Fibroblast of skin of abdomen (primary cell): Measurements from ENCODE around the gene SDF2L1. TPM values are rescaled to one million over a fixed set of nuclear protein-coding genes. Genes with fewer than 3 reads are reported as not detected.
"Not testable (repeated sequence)": the region's sequence is repeated elsewhere in the genome, so short reads cannot be mapped to it uniquely, and the experiment has no call there.

Source experiments
- DNase-seq: peaks from one replicate; pipeline ENCODE4 v3.0.0-alpha.2; 2013
- polyA plus RNA-seq, 2 experiments: library from polyadenylated mRNA; unstranded; fragments of 120-200 nt; gene quantifications; one replicate each; pipeline ENCODE4 v1.2.1, GENCODE V29; 2013; ENCODE audit not compliant: insufficient read length in 2 of 2

Gene SDF2L1, protein sequence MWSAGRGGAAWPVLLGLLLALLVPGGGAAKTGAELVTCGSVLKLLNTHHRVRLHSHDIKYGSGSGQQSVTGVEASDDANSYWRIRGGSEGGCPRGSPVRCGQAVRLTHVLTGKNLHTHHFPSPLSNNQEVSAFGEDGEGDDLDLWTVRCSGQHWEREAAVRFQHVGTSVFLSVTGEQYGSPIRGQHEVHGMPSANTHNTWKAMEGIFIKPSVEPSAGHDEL
- polyA plus RNA-seq (2013, experiment 1 of 2; ENCODE audit: insufficient read length) = 33.9 TPM
- 33.6 TPM for polyA plus RNA-seq (2013, experiment 2 of 2; ENCODE audit: insufficient read length)

- DNase-seq = peak; percentile 99
Measured at GRCh38 chr22:21641789-21642583, at the start of gene SDF2L1. SDF2L1 (plus strand) TSS chr22:21642302; CDS start chr22:21642337, 35 bp downstream.

- DNase-seq = no peak
Measured at GRCh38 chr22:21592422-21592821, 49.7 kb upstream of the SDF2L1 start.

DNA sequence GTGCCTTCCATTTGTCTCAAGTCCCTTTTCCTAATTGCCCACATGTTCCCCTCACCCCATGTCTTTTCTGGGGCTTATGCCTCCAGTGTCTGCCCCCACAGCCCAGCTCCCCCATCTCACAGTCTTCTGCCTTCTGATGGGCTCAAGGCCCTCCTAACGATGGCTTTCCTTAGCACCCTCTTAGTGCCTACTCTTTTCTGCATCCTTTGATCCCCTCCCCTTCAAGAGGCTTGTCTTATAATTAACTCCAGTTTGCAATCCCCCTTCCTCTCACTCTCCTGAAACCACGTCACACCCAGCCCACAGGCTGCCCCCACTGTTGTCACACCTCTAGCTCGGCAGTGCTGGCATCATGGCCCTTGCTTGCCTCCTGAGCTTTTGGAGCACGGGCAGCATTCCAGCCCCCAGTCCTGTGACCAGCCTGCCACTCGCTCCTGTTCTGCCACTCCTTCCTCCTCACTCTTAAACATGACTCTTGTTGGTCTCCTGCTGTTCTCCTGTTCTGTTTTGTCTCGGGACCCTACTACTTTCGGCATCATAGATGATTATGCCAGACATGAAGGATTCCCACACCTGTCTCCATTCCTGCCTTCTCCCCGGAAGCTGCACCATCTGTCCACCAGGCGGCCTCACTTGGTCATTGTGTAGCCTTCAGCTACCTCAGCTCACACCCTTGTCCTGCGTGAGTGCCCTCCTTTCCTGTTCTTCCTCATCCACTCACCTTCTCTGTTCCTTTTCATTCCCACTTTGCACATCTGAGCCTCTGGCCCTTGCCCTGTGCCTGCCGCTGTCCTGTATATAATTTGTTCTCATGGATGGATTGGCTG, 48.5 kb upstream of the SDF2L1 start:
- no peak for DNase-seq

DNA sequence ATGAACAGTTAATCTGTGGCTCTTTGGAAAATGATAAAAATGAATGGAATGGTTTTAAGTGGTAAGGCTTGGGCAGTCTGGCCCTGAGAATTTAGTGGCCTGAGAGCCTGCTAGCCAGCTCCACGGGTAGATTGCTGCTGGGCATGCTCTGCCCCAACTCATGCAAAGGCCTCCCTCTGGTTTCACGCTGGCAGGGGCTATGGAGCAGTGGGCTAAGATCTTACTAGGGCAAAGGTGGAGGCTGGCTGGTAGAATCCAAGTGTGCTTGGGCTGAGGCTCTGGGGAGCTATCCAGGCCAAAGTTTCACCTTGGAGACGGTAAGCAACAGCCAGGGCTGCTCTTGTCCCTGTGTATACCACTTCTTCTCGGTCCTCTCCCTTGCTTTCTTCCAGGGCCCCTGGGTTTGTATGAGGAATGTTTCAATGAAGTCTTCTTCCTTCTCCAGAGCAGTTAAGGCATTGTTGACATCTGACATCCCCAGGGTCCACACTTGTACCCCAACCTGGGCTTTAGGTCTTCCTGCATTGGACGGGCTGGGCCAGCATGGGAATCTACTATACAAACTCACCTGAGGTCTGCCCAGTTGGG, 47.1 kb upstream of the SDF2L1 start:
- no peak for DNase-seq

GRCh38 chr22:21596356-21597135, 45.6 kb upstream of the SDF2L1 start:
- not testable (repeated sequence) for DNase-seq

GRCh38 chr22:21598302-21598701, 43.8 kb upstream of the SDF2L1 start:
- no peak for DNase-seq

GRCh38 chr22:21599053-21599893, 42.8 kb upstream of the SDF2L1 start:
- DNase-seq = no peak

DNA sequence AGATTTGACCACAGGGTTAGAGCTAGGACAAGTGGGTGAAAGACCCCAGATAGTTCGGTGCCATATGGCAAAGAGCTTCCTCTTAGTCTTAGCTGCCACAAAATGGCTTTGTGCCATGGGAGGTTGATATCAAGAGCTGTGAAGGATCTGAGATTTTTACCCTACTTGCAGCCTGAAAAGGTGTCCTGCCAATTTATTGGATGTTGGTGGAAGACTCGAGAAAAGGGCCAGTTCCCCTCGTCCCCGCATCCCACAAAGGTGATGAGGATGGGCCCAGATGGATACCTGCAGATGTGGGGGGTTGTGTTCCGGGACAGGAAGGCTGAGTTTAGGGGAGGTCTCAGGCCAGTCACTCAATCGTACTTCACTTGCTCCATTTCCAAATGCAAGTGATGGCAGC, 39.5 kb upstream of the SDF2L1 start:
- no peak for DNase-seq

GRCh38 chr22:21603973-21604372, 38.1 kb upstream of the SDF2L1 start:
- no peak for DNase-seq

DNA sequence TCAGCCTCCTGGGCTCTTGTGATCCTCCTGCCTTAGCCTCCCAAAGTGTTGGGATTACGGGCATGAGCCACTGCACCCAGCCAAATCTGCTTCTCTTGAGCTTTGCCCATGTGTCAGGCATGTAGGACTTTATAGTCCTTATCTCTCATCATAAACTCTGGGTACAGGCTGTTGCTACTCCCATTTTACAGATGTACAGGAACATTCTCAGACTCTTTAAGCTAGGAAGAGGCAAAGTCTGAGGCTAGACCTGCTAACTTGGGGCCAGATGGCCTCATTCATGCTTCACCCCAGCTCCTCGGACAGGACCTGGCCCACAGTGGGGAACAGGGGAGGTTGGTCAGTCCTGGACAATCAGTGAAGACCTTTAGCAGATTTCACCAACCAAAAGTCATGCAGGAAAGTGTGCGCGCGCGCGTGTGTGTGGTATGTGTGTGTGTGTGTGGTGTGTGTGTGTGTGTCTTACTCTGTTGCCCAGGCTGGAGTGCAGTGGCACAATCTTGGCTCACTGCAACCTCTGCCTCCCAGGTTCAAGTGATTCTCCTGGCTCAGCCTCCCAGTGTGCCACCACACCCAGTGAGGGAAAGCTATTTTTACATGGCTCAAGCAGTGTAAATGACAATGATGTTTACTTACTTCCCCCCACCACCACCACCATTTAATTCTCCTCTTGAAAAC, 36.1 kb upstream of the SDF2L1 start:
- DNase-seq = no peak

GRCh38 chr22:21606775-21607174, 35.3 kb upstream of the SDF2L1 start:
- DNase-seq = no peak

DNA sequence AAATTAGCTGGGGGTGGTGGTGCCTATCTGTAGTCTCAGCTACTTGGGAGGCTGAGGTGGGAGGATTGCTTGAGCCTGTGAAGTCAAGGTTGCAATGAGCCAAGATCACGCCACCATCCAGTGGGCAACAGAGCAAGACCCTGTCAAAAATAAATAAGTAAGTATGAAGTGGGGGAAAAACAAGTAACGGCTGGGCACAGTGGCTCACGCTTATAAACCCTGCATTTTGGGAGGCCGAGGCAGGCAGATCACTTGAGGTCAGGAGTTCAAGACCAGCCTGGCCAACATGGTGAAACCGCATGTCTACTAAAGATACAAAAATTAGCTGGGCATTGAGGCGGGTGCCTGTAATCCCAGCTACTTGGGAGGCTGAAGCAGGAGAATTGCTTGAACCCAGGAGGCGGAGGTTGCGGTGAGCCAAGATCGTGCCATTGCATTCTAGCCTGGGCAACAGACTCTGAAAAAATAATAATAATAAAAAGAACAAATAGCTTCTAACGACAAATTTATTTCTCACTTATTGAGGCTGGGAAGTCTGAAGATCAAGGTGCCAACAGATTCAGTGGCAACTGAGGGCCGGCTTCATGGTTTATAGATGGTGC, 32.4 kb upstream of the SDF2L1 start:
- DNase-seq = not testable (repeated sequence)

GRCh38 chr22:21611210-21611977, 30.7 kb upstream of the SDF2L1 start:
- no peak for DNase-seq

GRCh38 chr22:21612858-21613257, 29.2 kb upstream of the SDF2L1 start:
- no peak for DNase-seq

GRCh38 chr22:21613553-21614233, 28.4 kb upstream of the SDF2L1 start:
- no peak for DNase-seq

GRCh38 chr22:21615731-21616130, 26.4 kb upstream of the SDF2L1 start:
- DNase-seq = no peak

GRCh38 chr22:21617337-21617736, 24.8 kb upstream of the SDF2L1 start:
- DNase-seq = not testable (repeated sequence)

- no peak for DNase-seq
Measured at GRCh38 chr22:21621025-21621424, 21.1 kb upstream of the SDF2L1 start.
